NCI-H460 (cell line): ENCODE measurements around the gene NT5C3B. TPM values are rescaled to one million over a fixed set of nuclear protein-coding genes. Genes with fewer than 3 reads are reported as not detected.
"Not testable (repeated sequence)": the region's sequence is repeated elsewhere in the genome, so short reads cannot be mapped to it uniquely, and the experiment has no call there.

ENCODE experiments used
- DNase-seq: peaks from one replicate; pipeline ENCODE4 v3.0.0-alpha.2; 2016; ENCODE audit warnings: low read depth; ENCODE audit errors: extremely low read depth
- total RNA-seq: library from RNA; depleted of rRNA; stranded (reverse); fragments of >200 nt; shearing (Covaris generic); gene quantifications from 2 replicates; pipeline ENCODE4 v1.2.3, GENCODE V29; 2014

Gene NT5C3B
- total RNA-seq, 1 experiment from 2014 or later: 103 TPM

DNA sequence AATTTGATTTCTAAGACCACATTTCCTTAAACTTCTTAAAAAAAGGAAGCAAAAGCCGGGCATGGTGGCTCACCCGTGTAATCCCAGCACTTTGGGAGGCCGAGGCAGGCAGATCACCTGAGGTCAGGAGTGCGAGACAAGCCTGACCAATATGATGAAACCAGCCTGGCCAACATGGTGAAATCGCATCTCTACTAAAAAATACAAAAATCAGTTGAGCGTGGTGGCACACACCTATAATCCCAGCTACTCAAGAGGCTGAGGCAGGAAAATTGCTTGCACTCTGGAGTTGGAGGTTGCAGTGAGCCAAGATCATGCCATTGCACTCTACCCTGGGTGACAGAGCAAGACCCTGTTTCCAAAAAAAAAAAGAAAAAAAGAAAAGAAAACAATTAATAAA lies 4.7 kb upstream of the NT5C3B start:
- DNase-seq: not testable (repeated sequence)

DNA sequence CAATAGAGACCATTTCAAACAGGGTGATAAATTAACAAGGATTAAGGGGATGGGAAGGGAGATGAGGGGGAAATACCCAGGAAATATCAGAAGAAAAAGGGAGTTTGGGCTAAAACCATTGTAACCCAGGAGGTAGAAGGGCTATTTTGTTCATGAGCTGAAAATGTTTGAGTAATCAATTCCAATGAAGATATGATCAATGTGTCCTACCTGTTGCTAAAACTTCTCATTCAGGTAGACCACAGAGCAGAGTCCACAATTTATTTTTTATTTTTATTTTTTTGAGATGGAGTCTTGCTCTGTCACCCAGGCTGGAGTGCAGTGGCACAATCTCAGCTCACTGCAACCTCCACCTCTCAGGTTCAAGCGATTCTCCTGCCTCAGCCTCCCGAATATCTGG lies 3.4 kb upstream of the NT5C3B start:
- DNase-seq: not testable (repeated sequence)

DNA sequence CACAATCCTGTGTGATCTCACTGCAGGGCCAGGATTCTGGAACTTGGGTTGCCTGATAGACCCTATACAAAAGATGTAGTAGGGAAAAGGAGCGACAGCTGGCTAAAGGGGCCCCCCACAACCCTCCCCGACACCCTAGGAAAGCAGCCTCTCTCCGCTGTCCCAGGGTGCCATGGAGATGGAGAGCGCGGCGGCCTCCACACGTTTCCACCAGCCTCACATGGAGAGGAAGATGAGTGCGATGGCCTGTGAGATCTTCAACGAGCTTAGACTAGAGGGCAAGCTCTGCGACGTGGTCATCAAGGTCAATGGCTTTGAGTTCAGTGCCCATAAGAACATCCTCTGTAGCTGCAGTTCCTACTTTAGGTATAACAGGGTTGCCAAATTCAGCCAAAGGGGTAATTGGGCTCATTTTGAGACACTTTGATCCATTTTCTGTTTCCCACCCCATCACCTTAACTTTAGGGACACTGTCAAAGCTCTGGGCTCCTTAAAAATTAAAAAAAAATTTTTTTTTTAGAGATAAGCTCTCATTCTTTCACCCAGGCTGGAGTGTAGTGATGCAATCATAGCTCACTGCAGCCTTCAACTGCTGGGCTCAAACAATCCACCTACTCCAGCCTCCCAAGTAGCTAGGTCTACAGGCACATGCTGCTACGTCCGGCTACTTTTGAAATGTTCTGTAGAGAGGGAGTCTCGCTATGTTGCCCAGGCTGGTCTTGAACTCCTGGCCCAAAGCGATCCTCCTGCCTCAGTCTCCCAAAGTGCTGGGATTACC lies 1.9 kb upstream of the NT5C3B start, which contains the start of gene KLHL10:
TSS of gene KLHL10 (plus strand) at position 65 of the 778 bp plus-strand sequence. CDS start at position 173, 108 bp downstream.
- no peak for DNase-seq

DNA sequence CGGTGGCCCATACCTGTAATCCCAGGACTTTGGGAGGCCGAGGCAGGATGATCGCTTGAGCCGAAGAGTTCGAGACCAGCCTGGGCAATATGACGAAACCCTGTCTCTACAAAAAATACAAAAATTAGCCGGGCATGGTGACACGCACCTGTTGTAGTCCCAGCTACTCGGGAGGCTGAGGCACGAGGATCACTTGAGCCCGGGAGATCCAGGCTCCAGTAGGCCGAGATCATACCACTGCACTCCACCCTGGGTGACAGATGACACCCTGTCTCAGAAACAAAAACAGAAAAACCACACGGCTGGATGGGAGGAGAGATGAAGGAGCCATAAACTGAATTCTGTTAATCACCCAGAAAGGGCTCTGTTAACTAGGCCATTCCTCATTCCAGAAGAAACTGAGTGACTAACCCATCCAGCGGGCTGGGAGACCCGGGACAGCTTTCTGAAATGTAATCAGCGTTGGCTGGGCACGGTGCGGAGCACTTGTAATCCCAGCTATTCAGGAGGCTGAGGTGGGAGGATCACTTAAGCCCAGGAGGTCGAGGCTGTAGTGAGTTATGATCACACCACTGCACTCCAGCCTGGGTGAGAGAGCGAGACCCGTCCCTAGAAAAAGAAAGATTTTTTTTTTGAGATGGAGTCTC lies 641 bp upstream of the NT5C3B start:
- DNase-seq: no peak

DNA sequence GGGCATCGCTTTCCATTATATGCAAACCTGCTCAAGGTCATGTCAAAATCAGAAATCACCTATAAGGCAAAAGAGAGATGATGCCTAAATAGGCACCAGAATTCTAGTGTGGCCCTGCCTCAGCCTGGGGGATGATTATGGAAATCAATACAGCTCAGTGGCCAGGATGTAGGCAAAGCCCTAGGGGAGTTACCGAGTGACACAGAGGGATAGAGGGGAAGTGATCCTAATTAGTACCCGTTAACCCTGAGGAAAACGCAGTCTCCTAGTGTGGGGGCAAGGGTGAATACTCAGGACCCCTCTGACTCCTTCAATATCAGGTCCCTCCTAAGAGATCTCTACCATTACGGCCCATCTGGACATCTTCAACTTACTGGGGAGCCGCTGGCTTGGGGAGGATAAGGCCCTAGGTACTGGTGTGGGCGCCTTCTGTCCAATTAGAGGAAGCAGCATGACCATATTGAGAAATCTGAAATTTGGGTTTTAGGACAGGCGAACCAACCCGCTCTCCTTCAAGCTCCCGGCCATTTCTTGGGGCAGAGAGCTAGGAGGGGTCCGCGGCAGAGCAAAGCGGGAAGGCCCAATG lies 725 bp downstream of the NT5C3B start:
- DNase-seq: no peak

DNA sequence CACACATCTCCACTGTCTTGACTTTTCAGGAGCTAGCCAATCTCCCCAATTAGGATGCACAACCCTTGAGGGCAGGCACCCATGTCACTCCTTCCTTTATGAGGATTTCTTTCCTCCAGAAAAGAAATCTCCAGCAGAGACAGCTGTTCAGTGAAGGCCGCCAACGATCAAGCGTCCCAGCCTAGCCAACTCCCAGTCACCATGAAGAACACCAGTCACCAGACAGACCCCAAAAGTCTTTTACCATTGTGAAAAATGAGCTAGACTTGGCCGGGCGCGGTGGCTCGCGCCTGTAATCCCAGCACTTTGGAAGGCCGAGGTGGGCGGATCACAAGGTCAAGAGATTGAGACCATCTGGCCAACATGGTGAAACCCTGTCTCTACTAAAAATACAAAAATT lies 6.1 kb downstream of the NT5C3B start:
- DNase-seq: not testable (repeated sequence)

DNA sequence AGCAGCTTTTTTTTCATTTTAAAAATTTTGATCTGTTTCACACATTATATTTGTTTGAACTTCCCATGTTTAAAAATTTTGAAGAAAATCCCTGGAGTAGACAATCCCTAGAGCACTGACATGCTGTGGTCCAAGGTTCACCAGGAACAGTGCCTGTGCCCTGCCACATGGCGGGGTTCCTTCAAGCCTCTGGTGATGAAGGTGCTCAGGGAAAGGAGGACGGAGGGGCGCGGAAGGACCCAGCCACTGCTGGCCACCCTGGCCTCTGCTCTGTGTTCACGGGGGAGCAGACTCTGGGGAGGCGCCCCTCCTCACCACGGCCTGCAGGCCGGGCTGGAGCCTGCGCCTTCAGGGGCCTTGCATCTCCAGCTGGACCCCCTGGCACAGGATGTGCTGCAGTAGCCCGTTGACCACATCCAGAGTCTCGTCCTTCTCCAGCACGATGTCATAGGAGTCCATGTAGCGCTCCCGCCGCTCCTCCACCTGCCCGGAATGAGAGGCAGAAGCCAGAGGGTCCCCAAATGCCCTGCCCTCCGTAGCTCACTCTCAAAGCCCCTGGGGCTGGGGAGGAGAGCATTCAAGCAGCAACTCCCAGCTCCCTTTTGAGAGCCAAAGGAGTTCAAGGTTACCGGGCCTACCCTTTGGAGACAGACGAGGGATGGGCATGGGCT lies 10.7 kb downstream of the NT5C3B start:
- DNase-seq: no peak

DNA sequence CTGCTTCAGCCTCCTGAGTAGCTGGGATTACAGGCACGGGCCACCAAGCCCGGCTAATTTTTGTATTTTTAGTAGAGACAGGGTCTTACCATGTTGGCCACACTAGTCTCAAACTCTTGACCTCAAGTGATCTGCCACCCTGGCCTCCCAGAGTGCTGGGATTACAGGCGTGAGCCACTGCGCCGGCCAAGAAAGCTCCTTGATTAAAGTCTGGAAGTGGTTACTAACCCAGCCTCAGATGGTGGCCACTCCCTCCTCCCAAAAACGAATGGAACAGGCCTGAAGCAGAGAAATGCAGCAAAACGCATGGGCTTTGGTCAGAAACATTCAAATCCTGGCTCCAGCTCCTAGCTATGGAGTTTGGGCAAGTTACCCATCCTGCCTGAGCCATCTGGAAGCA lies 11.9 kb downstream of the NT5C3B start:
- DNase-seq: no peak

DNA sequence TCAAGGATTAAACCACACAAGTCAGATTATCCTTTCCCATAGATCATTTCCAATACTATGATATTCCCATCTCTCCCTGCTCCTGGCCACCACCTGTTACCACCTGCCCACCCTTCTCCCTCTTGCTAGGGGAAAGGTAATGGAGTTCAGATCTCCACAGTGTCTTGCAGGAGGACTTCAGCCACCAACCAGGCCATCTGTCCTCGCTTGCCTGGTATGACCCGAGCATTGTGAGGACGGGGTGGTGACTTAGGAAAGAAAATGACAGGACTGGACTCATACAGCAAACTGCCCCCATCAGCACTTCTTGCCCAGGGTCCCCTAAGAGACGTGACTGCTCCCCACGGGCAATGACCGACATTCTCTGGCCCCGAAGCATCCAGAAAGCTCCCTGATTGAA lies 12.5 kb downstream of the NT5C3B start:
- DNase-seq: no peak

DNA sequence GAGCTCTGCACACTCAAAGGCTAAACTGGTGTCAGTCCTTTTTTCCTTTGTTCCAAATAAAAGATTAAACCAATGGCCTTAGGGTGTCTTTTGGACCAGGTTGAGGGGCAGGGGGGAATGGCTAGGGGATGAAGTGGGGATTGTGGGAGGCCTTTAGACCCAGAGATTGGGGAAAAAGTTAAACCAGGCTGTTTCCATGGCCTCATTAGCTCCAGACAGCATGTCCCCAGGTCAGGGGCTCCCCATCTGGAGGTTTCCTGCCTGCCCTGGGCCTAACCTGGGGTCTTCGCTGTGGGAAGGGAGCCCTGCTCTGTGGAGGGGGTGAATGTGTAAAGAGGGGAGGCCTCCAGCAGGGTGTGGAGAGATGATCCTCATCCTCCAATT lies 12.9 kb downstream of the NT5C3B start:
- DNase-seq: no peak

DNA sequence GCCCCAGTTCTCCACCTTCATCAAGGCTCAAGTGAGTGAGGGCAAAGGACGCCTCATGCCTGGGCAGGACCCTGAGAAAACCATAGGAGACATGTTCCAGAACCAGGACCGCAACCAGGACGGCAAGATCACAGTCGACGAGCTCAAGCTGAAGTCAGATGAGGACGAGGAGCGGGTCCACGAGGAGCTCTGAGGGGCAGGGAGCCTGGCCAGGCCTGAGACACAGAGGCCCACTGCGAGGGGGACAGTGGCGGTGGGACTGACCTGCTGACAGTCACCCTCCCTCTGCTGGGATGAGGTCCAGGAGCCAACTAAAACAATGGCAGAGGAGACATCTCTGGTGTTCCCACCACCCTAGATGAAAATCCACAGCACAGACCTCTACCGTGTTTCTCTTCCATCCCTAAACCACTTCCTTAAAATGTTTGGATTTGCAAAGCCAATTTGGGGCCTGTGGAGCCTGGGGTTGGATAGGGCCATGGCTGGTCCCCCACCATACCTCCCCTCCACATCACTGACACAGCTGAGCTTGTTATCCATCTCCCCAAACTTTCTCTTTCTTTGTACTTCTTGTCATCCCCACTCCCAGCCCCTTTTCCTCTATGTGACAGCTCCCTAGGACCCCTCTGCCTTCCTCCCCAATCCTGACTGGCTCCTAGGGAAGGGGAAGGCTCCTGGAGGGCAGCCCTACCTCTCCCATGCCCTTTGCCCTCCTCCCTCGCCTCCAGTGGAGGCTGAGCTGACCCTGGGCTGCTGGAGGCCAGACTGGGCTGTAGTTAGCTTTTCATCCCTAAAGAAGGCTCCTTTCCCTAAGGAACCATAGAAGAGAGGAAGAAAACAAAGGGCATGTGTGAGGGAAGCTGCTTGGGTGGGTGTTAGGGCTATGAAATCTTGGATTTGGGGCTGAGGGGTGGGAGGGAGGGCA lies 13.6 kb downstream of the NT5C3B start:
- no peak for DNase-seq

DNA sequence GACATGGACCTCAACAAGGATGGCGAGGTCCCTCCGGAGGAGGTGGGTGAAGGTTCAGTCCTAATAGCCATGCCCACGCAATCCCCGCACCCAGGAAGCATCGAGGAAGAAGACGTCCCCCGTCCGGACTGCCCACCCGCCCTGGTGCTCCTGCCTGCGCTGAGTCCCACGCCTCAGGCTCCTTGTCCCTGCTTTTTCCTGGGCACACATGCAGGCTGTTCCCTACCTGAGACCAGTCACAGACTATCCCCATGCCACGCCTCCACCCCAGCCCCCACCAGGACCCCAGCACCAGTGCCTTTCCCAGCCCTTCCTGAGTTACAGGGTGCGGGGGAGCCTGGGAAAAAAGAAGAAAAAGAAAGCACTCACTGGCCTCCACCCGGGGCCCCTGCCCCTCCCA lies 14.3 kb downstream of the NT5C3B start:
- no peak for DNase-seq

DNA sequence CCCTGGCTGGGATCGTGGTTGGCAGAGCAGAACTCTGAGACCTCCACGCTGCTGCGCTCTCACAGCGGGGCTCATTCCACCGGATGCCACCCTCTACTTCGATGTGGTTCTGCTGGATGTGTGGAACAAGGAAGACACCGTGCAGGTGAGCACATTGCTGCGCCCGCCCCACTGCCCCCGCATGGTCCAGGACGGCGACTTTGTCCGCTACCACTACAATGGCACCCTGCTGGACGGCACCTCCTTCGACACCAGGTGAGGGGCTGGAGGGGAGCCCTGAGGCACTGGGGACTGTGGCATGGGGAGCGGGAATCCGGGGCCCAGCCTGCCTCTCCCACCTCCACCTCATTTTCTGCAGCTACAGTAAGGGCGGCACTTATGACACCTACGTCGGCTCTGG lies 18.0 kb downstream of the NT5C3B start:
- no peak for DNase-seq

DNA sequence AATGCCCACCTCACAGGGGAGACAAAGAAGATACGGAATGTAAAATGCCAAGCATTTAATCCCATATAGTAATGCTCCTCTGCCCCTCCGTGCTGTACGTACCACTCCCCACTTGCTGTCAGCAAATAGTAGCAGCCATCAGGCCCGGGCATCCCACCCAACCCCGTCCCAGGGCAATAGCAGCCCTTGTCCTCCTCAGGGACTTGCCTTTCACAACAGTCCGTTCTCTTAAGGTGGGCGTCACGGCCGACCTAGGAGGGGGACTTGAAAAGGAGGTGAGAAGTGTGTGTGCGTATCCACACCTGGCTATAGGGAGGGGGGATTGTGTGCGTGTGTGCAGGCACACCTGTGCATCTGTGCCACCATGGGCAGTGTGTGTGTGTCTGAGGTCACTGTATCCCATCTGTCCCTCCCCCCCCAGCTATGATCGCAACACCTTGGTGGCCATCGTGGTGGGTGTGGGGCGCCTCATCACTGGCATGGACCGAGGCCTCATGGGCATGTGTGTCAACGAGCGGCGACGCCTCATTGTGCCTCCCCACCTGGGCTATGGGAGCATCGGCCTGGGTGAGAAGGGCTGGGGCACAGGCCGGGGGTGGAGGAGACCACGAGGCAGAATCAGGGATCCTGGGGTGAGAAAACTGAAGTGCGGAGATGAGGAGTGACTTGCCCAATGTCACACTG lies 19.3 kb downstream of the NT5C3B start:
- no peak for DNase-seq

DNA sequence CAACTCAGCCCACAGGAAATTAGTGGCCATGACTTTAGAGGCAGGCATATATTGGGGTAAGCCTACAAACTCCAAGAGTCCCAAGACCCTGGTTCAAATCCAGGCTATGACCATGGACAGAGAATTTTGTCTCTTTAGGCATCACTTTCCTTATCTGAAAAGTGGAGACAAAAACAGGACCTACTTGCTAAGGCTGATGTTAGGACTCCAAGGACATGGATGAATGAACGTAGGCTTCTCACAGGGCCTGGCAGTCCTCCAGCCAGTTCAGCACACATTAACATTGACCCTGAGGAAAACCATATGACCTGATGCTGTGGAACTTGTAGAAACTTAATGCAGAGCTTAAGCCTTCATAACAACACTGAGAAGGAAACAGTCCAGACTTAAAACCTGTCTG lies 21.8 kb downstream of the NT5C3B start:
- DNase-seq: no peak

DNA sequence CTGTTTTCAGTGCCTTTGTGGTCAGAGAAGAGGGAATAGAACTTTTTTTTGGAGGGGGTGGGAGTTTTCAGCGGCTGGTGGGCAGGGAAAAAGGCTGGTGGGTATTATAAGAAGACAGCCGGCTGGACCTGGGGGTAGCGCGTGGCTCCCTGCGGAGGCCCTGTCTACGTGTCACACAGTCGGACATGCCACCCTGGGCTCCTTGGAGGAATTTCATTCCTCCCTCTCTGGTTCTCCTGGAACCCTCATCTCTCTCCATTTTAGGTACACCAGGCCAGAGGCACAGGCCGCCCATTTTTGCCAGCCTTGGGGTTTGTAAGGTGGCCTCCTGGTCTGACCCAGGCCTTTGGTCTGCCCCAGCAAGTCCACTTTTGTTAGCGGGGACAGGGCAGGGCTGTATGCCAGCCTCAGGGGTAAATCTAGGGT lies 22.3 kb downstream of the NT5C3B start:
- no peak for DNase-seq

DNA sequence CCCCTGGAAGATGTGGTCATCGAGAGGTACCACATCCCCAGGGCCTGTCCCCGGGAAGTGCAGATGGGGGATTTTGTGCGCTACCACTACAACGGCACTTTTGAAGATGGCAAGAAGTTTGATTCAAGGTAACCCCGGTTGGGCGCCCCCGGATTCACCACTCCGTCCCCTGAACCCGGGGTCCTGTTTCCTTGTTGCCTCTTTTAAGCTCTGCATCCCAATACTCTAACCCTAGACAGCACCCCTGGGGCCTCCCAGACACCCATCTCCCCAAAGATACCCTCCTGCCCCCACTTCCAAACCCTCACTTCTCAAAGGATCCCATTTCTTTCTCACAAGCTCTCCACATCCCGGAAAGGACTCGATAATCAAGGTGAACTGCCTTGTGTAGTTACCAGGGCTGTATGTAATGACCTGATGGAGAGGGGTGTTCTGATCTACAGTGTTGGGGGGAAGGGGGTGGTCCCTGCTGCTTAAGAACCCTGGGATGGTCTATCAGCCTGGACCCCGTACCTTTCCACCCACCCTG lies 22.8 kb downstream of the NT5C3B start:
- DNase-seq: no peak

DNA sequence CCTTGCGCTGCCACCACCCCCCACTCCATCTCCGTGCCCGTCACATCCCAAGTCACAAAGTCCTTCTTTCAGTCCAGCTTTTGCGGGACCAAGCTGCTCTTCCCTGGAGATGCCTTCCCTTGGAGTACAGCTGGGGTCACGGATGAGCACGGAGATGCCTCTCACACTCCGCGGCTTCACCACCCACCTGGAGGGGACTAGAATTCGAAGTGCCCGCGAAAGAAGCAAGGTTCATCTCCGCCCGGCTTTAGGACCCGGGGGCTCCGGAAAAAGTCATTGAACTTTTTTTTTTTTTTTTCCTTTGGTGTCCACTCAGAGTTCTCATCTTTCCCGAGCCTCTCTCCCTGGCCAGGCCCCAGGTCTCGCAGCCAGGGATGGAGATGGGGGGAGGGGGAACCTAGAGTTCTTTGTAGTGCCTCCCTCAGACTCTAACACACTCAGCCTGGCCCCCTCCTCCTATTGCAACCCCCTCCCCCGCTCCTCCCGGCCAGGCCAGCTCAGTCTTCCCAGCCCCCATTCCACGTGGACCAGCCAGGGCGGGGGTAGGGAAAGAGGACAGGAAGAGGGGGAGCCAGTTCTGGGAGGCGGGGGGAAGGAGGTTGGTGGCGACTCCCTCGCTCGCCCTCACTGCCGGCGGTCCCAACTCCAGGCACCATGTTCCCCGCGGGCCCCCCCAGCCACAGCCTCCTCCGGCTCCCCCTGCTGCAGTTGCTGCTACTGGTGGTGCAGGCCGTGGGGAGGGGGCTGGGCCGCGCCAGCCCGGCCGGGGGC lies 23.5 kb downstream of the NT5C3B start, which contains the start of gene FKBP10:
TSS of gene FKBP10 (plus strand) at position 624 of the 771 bp plus-strand sequence. CDS start at position 655, 31 bp downstream.
- peak; percentile 70 for DNase-seq
